MM.1S (cell line): ENCODE data around the gene ULBP1.
"Not testable (repeated sequence)": the region's sequence is repeated elsewhere in the genome, so short reads cannot be mapped to it uniquely, and the experiment has no call there.

Experiments used
- DNase-seq: peaks from one replicate; pipeline ENCODE4 v3.0.0-alpha.2; 2015
- H2AFZ ChIP-seq: fragments of 300-600 bp; sonication (generic); 2 replicates; pipeline ENCODE4 v1.6.0; 2016; ENCODE audit warnings: antibody characterized with exemption, low read length
- H3F3A ChIP-seq: fragments of 300-600 bp; sonication (generic); 2 replicates; pipeline ENCODE4 v1.6.1; 2016; ENCODE audit warnings: mild to moderate bottlenecking, antibody characterized with exemption, low read length, moderate library complexity, mixed read lengths; ENCODE audit not compliant: insufficient read depth
- H3K27ac ChIP-seq: fragments of 300-600 bp; sonication (generic); 2 replicates; pipeline ENCODE4 v1.5.1; 2016; ENCODE audit warnings: mild to moderate bottlenecking, low read length
- H3K27me3 ChIP-seq: fragments of 300-600 bp; sonication (generic); replicated peaks from 2 replicates; pipeline ENCODE4 v1.6.0; 2016; ENCODE audit warnings: low read length; ENCODE audit not compliant: insufficient read depth
- H3K36me3 ChIP-seq: fragments of 300-600 bp; sonication (generic); replicated peaks from 2 replicates; pipeline ENCODE4 v1.6.1; 2016; ENCODE audit warnings: mild to moderate bottlenecking, low read length, mixed read lengths; ENCODE audit not compliant: insufficient read depth
- H3K4me1 ChIP-seq: fragments of 300-600 bp; sonication (generic); 2 replicates; pipeline ENCODE4 v1.6.1; 2016; ENCODE audit warnings: low read length, mixed read lengths
- H3K4me2 ChIP-seq: fragments of 300-600 bp; sonication (generic); 2 replicates; pipeline ENCODE4 v1.6.0; 2016; ENCODE audit warnings: low read depth, low read length
- H3K4me3 ChIP-seq: fragments of 300-600 bp; sonication (generic); 2 replicates; pipeline ENCODE4 v1.5.1; 2016; ENCODE audit warnings: low read length, mixed read lengths
- H3K79me2 ChIP-seq: fragments of 300-600 bp; sonication (generic); 2 replicates; pipeline ENCODE4 v1.6.1; 2016; ENCODE audit warnings: mixed run types, low read length, mixed read lengths
- H3K9ac ChIP-seq: fragments of 300-600 bp; sonication (generic); 2 replicates; pipeline ENCODE4 v1.6.1; 2016; ENCODE audit warnings: low read length, mixed read lengths
- H3K9me2 ChIP-seq: fragments of 300-600 bp; sonication (generic); replicated peaks from 2 replicates; pipeline ENCODE4 v1.6.1; 2016; ENCODE audit warnings: mild to moderate bottlenecking, low read length, mixed read lengths; ENCODE audit not compliant: insufficient read depth
- H3K9me3 ChIP-seq: fragments of 300-600 bp; sonication (generic); replicated peaks from 2 replicates; pipeline ENCODE4 v1.6.1; 2016; ENCODE audit warnings: mild to moderate bottlenecking, low read length, mixed read lengths; ENCODE audit not compliant: insufficient read depth
- H4K20me1 ChIP-seq: fragments of 300-600 bp; sonication (generic); 2 replicates; pipeline ENCODE4 v1.6.1; 2016; ENCODE audit warnings: mild to moderate bottlenecking, low read length, moderate library complexity, mixed read lengths; ENCODE audit not compliant: insufficient read depth
- CTCF ChIP-seq: fragments of 300-600 bp; sonication (generic); IDR thresholded peaks from 2 replicates; pipeline ENCODE4 v1.5.1; 2016; ENCODE audit warnings: antibody characterized with exemption, low read length, mixed read lengths
- EZH2 ChIP-seq: fragments of 300-600 bp; sonication (generic); optimal IDR thresholded peaks from 2 replicates; pipeline ENCODE3; 2017; ENCODE audit warnings: low read depth, mild to moderate bottlenecking, antibody characterized with exemption, low read length, mixed read lengths
- EZH2phosphoT487 ChIP-seq: fragments of 300-600 bp; sonication (generic); IDR thresholded peaks from 2 replicates; pipeline ENCODE4 v1.6.1; 2018; ENCODE audit warnings: antibody characterized with exemption, low read length

Gene ULBP1

GRCh38 chr6:149918151-149918905 lies 45.4 kb upstream of the ULBP1 start:
- H3K36me3 ChIP-seq, result no peaks in the 10 kb centered on the region
- no peaks in the 10 kb centered on the region for H3K4me1 ChIP-seq
- no peak overlapping the region for H3K4me2 ChIP-seq
- H3K4me3 ChIP-seq, result no peak overlapping the region
- no peak overlapping the region for H3K27ac ChIP-seq
- no peaks in the 10 kb centered on the region for H3K9me2 ChIP-seq
- H3K79me2 ChIP-seq, result no peaks in the 10 kb centered on the region
- no peak overlapping the region for H3K9ac ChIP-seq
- no peak for TF ChIP-seq EZH2
- TF ChIP-seq CTCF, result no peak
- TF ChIP-seq EZH2phosphoT487, result no peak
- H2AFZ ChIP-seq, result no peak overlapping the region
- DNase-seq, result no peak
- no peaks in the 10 kb centered on the region for H4K20me1 ChIP-seq
- peaks cover 82% of the 10 kb centered on the region for H3K27me3 ChIP-seq
- no peaks in the 10 kb centered on the region for H3F3A ChIP-seq
- H3K9me3 ChIP-seq, result no peaks in the 10 kb centered on the region

GRCh38 chr6:149919126-149919833 lies 44.5 kb upstream of the ULBP1 start:
- H2AFZ ChIP-seq, H4K20me1 ChIP-seq, H3K4me3 ChIP-seq, H3K9me2 ChIP-seq, H3K79me2 ChIP-seq, H3K27ac ChIP-seq, DNase-seq, H3K4me2 ChIP-seq, H3F3A ChIP-seq, H3K9me3 ChIP-seq, H3K36me3 ChIP-seq, H3K4me1 ChIP-seq, H3K9ac ChIP-seq: not testable (repeated sequence)
- peaks cover 82% of the 10 kb centered on the region for H3K27me3 ChIP-seq

GRCh38 chr6:149919834-149920225 lies 43.9 kb upstream of the ULBP1 start:
- TF ChIP-seq EZH2 (no peak), CTCF (no peak), EZH2phosphoT487 (no peak)
- DNase-seq, result no peak
- H4K20me1 ChIP-seq, result no peaks in the 10 kb centered on the region
- no peak overlapping the region for H3K27ac ChIP-seq
- H3K4me2 ChIP-seq, result no peak overlapping the region
- H3K36me3 ChIP-seq, result no peaks in the 10 kb centered on the region
- no peaks in the 10 kb centered on the region for H3K4me1 ChIP-seq
- no peaks in the 10 kb centered on the region for H3F3A ChIP-seq
- no peaks in the 10 kb centered on the region for H3K9me2 ChIP-seq
- no peak overlapping the region for H3K4me3 ChIP-seq
- no peak overlapping the region for H3K9ac ChIP-seq
- no peaks in the 10 kb centered on the region for H3K9me3 ChIP-seq
- H3K79me2 ChIP-seq, result no peaks in the 10 kb centered on the region
- H3K27me3 ChIP-seq, result peaks cover 82% of the 10 kb centered on the region
- H2AFZ ChIP-seq, result no peak overlapping the region

- Histone ChIP-seq H3K27me3 (peaks cover 80% of the 10 kb centered on the region), H4K20me1 (no peaks in the 10 kb centered on the region), H3K79me2 (no peaks in the 10 kb centered on the region), H3F3A (no peaks in the 10 kb centered on the region), H3K4me2 (no peak overlapping the region), H3K4me3 (no peak overlapping the region), H3K9me2 (no peaks in the 10 kb centered on the region), H3K27ac (no peak overlapping the region), H2AFZ (no peak overlapping the region), H3K9ac (no peak overlapping the region), H3K36me3 (no peaks in the 10 kb centered on the region), H3K9me3 (no peaks in the 10 kb centered on the region), H3K4me1 (no peaks in the 10 kb centered on the region)
- DNase-seq, result no peak
- TF ChIP-seq CTCF (no peak), EZH2 (no peak), EZH2phosphoT487 (no peak)
Measured at GRCh38 chr6:149921361-149921760, 42.4 kb upstream of the ULBP1 start.

- not testable (repeated sequence) for H3K9me3 ChIP-seq, H3K4me3 ChIP-seq
- H3K27me3 ChIP-seq, result peaks cover 81% of the 10 kb centered on the region
Measured at GRCh38 chr6:149922091-149922490, 41.7 kb upstream of the ULBP1 start.

More at GRCh38 chr6:149922091-149922490, 41.7 kb upstream of the ULBP1 start:
- H3K36me3 ChIP-seq, H3K9ac ChIP-seq, DNase-seq, H3F3A ChIP-seq, H4K20me1 ChIP-seq, H3K79me2 ChIP-seq, H3K27ac ChIP-seq, H2AFZ ChIP-seq, H3K9me2 ChIP-seq, H3K4me2 ChIP-seq, H3K4me1 ChIP-seq: not testable (repeated sequence)
